HepG2 (cell line): ENCODE data around the gene CACNA1D. TPM values are rescaled to one million over a fixed set of nuclear protein-coding genes. Genes with fewer than 3 reads are reported as not detected.

Experiments used
- ASH2L ChIP-seq: fragments of 300-600, 200-600 bp; sonication (generic); IDR thresholded peaks from 2 replicates; pipeline ENCODE4 v1.7.0; 2017; ENCODE audit warnings: low read depth, mild to moderate bottlenecking, moderate library complexity, mixed read lengths, low read length; ENCODE audit not compliant: insufficient read length
- CREB3 ChIP-seq: sonication (generic); formaldehyde crosslinking; IDR thresholded peaks from 2 replicates; pipeline ENCODE4 v1.5.0; 2020; ENCODE audit warnings: missing genetic modification reagents
- CREBL2 ChIP-seq: sonication (generic); formaldehyde crosslinking; IDR thresholded peaks from 2 replicates; pipeline ENCODE4 v1.8.1; 2023; ENCODE audit warnings: missing genetic modification reagents, mild to moderate bottlenecking, borderline replicate concordance
- ETS1 ChIP-seq: sonication (generic); formaldehyde crosslinking; IDR thresholded peaks from 2 replicates; pipeline ENCODE4 v1.4.0; 2020; ENCODE audit warnings: missing genetic modification reagents
- HOMEZ ChIP-seq: IDR thresholded peaks from 2 replicates; pipeline ENCODE4 v1.6.1; 2016; ENCODE audit warnings: low read depth
- HOXA5 ChIP-seq: sonication (generic); formaldehyde crosslinking; IDR thresholded peaks from 2 replicates; pipeline ENCODE4 v1.4.0; 2020; ENCODE audit warnings: missing genetic modification reagents
- IKZF1 ChIP-seq: fragments of 450-650 bp; IDR thresholded peaks from 2 replicates; pipeline ENCODE4 v1.7.1; 2016
- MAFK ChIP-seq, 2 experiments: IDR thresholded peaks in 1 of 2; conservative IDR thresholded peaks in 1 of 2; 2 replicates each; pipeline ENCODE4 v1.6.1; 2011; ENCODE audit warnings: improper control_type of control experiment in 2 of 2, low read length in 2 of 2
- NFATC3 ChIP-seq: sonication (generic); formaldehyde crosslinking; IDR thresholded peaks from 2 replicates; pipeline ENCODE4 v1.5.1; 2020; ENCODE audit warnings: mild to moderate bottlenecking, missing genetic modification reagents
- PLSCR1 ChIP-seq: sonication (generic); formaldehyde crosslinking; IDR thresholded peaks from 2 replicates; pipeline ENCODE4 v1.5.0; 2020; ENCODE audit warnings: missing genetic modification reagents, mild to moderate bottlenecking, borderline replicate concordance
- PPARG ChIP-seq: conservative IDR thresholded peaks from 2 replicates; pipeline ENCODE4 v1.6.1; 2016; ENCODE audit warnings: missing biosample characterization, missing genetic modification reagents
- PRDM10 ChIP-seq: sonication (generic); formaldehyde crosslinking; IDR thresholded peaks from 2 replicates; pipeline ENCODE4 v1.4.0; 2020; ENCODE audit warnings: low read depth, missing genetic modification reagents
- RAD51 ChIP-seq: fragments of 450-650 bp; IDR thresholded peaks from 2 replicates; pipeline ENCODE4 v1.6.1; 2016; ENCODE audit warnings: borderline replicate concordance
- STAT5B ChIP-seq: sonication (generic); formaldehyde crosslinking; IDR thresholded peaks from 2 replicates; pipeline ENCODE4 v1.4.0; 2020; ENCODE audit warnings: missing genetic modification reagents
- THYN1 ChIP-seq: sonication (generic); formaldehyde crosslinking; IDR thresholded peaks from 2 replicates; pipeline ENCODE4 v1.8.1; 2023; ENCODE audit warnings: low read depth, mild to moderate bottlenecking, moderate library complexity, missing genetic modification reagents, borderline replicate concordance
- ZFP90 ChIP-seq: sonication (generic); formaldehyde crosslinking; IDR thresholded peaks from 2 replicates; pipeline ENCODE4 v1.8.0; 2022; ENCODE audit warnings: missing genetic modification reagents, mild to moderate bottlenecking, inconsistent platforms, borderline replicate concordance
- ZNF10 ChIP-seq: sonication (generic); formaldehyde crosslinking; IDR thresholded peaks from 2 replicates; pipeline ENCODE4 v1.4.0; 2020; ENCODE audit warnings: mild to moderate bottlenecking, low read depth, missing genetic modification reagents, borderline replicate concordance
- ZNF207 ChIP-seq: fragments of 450-650 bp; IDR thresholded peaks from 2 replicates; pipeline ENCODE4 v1.6.1; 2016; ENCODE audit warnings: antibody characterized with exemption, borderline replicate concordance
- ZNF629 ChIP-seq: sonication (generic); formaldehyde crosslinking; conservative IDR thresholded peaks from 2 replicates; pipeline ENCODE4 v1.5.0; 2020; ENCODE audit warnings: missing genetic modification reagents
- polyA plus RNA-seq, 8 experiments: library from polyadenylated mRNA; depleted of rRNA in 3 of 8; stranded (reverse) in 7 of 8; unstranded in 1 of 8; fragments of >200 nt; fragmentation: Illumina TruSeq in 4 of 8; extraction: Trizol in 4 of 8; gene quantifications; 2 replicates each; pipeline versions ENCODE4 v1.2.1 to v1.2.3, GENCODE V29; 2011 to 2016; ENCODE audit warnings: low read depth in 4 of 8, missing spikeins in 1 of 8, mixed read lengths in 1 of 8; ENCODE audit not compliant: insufficient read depth in 1 of 8
- total RNA-seq, 5 experiments: library from RNA; depleted of rRNA; stranded (reverse); fragments of >200 nt; fragmentation: Illumina TruSeq; extraction: Trizol; gene quantifications; 2 replicates each; pipeline ENCODE4 v1.2.3, GENCODE V29; 2016; ENCODE audit warnings: low read depth in 1 of 5

CACNA1D gene
- total and polyA plus RNA-seq, 2 of the 13 experiments (the other 11 are each of a cell fraction or from before 2014, with no cell fraction given): 0.26 to 0.38 TPM

GRCh38 chr3:53818221-53819162 is 324.1 kb downstream of the CACNA1D start (continued):
- no peak for TF ChIP-seq PRDM10
- TF ChIP-seq RAD51: no peak
- no peak for TF ChIP-seq STAT5B
- TF ChIP-seq THYN1 (CRISPR knock-in tag): no peak
- TF ChIP-seq CREBL2 (CRISPR knock-in tag): no peak
- TF ChIP-seq ZNF10 (CRISPR knock-in tag): no peak
- TF ChIP-seq HOXA5 (CRISPR knock-in tag): no peak
- no peak for TF ChIP-seq ZNF629
- TF ChIP-seq ZNF207: no peak
- no peak for TF ChIP-seq HOMEZ (CRISPR knock-in tag)
- TF ChIP-seq ZFP90: no peak
- no peak for TF ChIP-seq MAFK (conservative IDR thresholded peaks at IDR 0.05 in 1 of 2, IDR thresholded peaks at IDR 0.05 in 1 of 2; ENCODE audit: low read length in 2 of 2)
- TF ChIP-seq PPARG (CRISPR knock-in tag): 0 out of 2 replicates have a peak, but pooled peaks have one; percentile 16
- TF ChIP-seq ETS1: no peak
- no peak for TF ChIP-seq PLSCR1 (CRISPR knock-in tag)
- TF ChIP-seq NFATC3 (CRISPR knock-in tag): no peak
- no peak for TF ChIP-seq ASH2L
- TF ChIP-seq CREB3 (CRISPR knock-in tag): no peak
- TF ChIP-seq IKZF1: no peak
